GM19324 (cell line): Measurements from ENCODE around the gene HYI.
"Not testable (repeated sequence)": the region's sequence is repeated elsewhere in the genome, so short reads cannot be mapped to it uniquely, and the experiment has no call there.

Experiments
- ATAC-seq: cut with Tn5 transposase; IDR thresholded peaks from one replicate; pipeline ENCODE4 v1.9.1; 2021; ENCODE audit warnings: mild to moderate bottlenecking, moderate library complexity; ENCODE audit not compliant: unreplicated experiment, low FRiP score

Gene HYI

DNA sequence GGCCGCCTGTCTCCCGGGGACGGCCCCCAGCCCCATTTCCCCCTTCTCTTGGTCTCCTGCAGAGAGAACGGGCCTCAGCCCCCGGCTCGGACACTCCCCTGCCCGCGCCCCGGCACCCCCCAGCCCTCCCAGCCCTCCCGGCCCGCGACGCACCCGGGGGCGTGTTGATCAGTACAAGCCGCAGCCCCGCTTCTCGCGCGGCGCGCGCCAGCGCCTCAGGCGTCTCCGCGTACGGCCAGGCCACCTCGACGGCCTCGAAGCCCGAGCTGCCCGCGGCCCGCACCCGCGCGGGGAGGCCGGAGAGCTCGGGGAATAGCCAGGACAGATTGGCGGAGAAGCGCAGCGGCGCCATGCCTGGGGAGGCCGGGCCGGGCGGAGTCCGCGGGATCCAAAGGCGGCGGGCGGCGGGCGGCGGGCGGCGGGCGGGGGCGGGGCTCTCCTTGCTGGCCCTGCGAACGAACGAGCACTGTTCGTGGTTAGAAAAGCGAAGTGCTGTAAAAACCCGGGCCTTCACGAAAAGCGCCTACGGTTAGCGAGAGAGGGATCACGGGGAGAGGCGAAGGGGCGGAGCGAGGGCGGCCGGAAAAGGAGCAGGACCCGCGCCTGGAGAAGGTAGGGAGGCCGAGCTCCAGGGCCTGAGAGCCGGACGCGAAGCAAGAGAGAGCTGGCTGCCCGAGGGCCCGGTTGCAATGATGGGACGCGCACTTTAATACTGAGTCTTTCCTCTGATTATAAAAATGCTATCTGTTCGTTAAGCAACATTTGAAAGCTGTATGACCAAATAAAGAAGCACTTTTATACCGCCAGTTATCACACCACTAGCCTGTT, at the start of gene HYI:
Gene HYI, minus strand, starts transcription at position 490 of the 828 bp plus-strand sequence. Its CDS starts 138 bp downstream, at position 352.
- no peak for ATAC-seq

GRCh38 chr1:43501806-43502205, 48.1 kb upstream of the HYI start:
- ATAC-seq: not testable (repeated sequence)

GRCh38 chr1:43499898-43500297, 46.2 kb upstream of the HYI start:
- ATAC-seq: no peak

DNA sequence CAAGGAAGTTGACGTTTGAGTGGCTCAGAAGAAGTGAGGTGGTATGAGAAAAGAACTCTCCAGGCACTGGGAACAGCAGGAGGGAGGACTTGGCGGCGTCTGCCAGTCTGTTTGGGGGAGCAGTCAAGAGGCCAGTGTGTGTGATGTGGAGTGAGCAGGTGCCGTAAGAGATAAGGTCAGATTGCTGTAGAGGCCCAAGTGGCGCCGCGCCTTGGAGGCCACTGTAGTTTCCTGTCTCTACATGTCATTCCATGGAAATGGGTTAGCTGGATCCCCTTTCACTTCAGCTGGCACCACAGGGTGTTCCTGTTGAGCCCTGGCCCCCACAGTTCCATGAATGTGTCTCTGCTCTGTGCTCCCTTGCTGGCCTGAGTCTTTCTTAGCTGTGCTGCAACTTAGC, 41.5 kb upstream of the HYI start:
- no peak for ATAC-seq

GRCh38 chr1:43493661-43494450, 40.1 kb upstream of the HYI start:
- ATAC-seq: no peak

GRCh38 chr1:43492826-43493225, 39.1 kb upstream of the HYI start:
- ATAC-seq: no peak

DNA sequence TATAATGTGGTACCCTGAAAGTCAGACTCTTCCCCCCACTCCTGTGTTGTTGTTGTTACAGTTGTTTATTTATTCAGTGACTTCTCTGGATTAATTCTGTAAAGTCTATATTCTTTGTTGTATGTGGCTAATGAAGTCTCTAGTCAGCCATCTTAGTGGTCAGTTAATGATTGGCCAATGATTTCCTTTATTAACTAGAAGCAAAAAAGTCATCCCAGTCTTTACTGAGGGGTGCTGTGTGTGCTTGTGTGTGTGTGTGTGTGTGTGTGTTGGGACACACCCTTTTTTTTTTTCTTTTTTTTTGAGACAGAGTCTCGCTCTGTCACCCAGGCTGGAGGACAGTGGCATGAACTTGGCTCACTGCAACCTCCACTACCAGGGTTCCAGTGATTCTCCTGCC, 37.3 kb upstream of the HYI start:
- no peak for ATAC-seq

DNA sequence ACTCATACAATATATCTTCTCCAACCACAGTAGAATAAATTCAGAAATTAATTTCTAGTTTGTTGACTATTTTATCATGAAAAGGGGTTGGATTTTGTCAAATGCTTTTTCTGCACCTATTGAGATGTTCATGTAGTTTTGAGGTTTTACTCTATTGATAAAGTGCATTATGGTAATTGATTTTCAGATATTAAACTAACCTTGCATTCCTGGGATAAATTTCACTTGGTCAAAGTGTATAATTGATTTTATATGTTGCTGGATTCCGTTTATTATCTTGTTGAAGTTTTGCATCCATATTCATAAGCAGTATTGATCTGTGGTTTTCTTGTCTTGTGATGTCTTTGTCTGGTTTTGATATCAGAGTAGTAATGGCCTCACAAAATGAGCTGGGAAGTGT, 34.4 kb upstream of the HYI start:
- no peak for ATAC-seq

DNA sequence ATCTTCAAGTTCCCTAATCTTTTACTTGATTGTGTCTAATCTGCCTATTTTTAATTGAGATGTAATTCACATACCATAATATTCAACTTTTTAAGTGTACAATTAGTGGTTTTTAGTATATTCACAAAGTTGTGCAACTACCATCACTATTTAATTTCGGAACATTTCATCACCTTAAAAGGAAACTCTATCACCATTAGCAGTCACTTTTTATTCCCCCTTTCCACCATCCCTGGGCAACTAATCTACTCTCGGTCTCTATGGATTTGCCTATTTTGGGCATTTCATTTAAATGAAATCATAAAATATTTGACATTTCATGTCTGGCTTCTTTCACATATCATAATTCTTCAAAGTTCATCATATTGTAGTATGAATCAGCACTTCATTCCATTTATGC, 30.6 kb upstream of the HYI start:
- no peak for ATAC-seq

DNA sequence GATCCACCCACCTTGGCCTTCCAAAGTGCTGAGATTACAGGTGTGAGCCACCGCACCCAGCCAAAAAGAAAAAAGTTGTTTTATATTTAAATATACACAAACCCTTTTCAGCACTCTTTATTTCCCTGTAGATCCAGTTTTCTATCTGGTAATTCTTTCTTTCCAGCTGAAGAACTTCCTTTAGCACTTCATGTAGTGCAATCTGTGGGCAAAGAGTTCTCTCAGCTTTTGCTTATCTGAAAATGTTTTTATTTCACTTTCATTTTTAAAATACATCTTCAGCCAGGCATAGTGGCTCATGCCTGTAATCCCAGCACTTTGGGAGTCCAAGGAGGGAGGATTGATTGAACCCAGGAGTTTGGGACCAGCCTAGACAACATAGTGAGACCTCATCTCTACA, 28.5 kb upstream of the HYI start:
- ATAC-seq: no peak

- ATAC-seq: no peak
Measured at GRCh38 chr1:43481491-43481890, 27.8 kb upstream of the HYI start.

- no peak for ATAC-seq
Measured at GRCh38 chr1:43479414-43479813, 25.7 kb upstream of the HYI start.

DNA sequence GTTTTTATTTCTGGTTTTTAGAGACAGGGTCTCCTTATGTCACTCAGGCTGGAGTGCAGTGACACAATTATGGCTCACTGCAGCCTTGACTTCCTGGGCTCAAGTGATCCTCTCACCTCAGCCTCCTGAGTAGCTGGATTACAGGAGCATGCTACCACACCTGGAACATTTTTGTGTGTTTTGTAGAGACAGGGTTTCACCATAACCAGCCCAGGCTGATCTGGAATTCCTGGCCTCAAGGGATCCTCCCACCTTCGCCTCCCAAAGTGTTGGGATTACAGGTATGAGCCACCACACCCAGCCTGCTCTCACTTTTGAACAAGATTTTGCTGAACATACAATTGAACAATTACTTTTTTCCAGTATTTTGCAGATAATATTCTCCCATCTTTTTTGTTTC, 24.0 kb upstream of the HYI start:
- ATAC-seq: no peak

GRCh38 chr1:43475611-43476401, 22.1 kb upstream of the HYI start:
- not testable (repeated sequence) for ATAC-seq

DNA sequence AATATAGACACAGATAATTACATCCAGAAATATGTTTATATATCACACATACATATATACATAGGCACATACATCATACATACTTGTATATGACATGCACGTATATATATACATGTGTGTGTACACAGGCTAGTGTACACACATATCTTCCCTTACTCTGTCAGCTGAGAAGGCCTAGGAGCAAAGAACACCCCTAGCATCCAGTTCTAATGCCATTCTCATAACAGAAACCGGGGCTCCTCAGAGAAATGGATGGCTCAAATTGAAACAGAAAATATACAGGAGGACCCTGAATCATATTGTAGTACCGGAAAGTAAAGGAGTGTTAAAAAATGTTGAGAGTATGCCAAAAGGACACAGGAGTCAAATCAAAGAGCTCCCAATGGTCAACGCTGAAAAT, 19.7 kb upstream of the HYI start:
- no peak for ATAC-seq

- not testable (repeated sequence) for ATAC-seq
Measured at GRCh38 chr1:43472463-43473151, 18.9 kb upstream of the HYI start.

GRCh38 chr1:43472087-43472462, 18.3 kb upstream of the HYI start:
- no peak for ATAC-seq

- ATAC-seq: no peak
Measured at GRCh38 chr1:43469932-43470331, 16.2 kb upstream of the HYI start.

DNA sequence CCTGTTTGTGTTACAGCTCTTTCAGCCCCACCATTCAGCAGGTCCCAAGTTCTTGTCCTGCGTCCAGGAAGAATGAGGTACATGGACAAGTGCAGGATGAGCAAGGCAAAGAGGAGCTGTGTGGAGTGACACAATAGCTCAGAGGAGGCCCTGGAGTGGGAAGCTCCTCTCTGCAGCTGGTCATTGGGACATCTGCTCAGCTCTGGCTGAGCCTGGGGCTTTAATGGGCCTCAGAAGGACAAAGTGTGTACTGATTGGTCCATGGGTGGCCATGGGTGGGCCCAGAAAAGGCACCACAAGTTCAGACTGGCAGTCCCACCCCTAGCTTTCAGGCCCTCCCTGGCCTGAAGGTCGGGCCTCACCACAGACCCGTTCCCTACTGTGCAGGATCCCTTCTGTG, 14.7 kb upstream of the HYI start:
- ATAC-seq: no peak

DNA sequence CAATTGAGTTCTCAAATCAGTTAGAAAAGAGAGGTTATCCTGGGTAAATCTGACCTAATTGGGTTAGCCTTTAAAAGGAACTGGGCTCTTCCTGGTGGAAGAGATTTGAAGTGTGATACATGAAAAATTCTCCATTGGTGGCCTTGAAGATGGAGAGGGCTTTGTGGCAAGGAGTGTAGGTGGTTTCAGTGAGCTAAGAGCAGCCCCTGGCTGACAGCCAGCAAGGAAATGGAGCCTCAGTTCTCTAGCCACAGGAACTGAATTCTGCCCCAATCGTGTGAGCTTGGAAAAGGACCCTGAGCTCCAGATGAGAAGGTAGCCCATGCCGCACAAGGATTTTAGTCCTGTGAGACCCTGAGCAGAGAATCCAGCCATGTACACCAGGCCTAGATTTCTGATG, 12.7 kb upstream of the HYI start:
- no peak for ATAC-seq
